H9 (cell line): ENCODE data around the gene NDOR1. TPM values are rescaled to one million over a fixed set of nuclear protein-coding genes. Genes with fewer than 3 reads are reported as not detected.

ENCODE experiments used
- DNase-seq: peaks from one replicate; pipeline ENCODE4 v3.0.0-alpha.2; 2017
- H2AFZ ChIP-seq: one replicate; pipeline ENCODE4 v1.6.1; 2013; ENCODE audit warnings: mild to moderate bottlenecking, low read length, control low read depth, moderate library complexity
- H2AK5ac ChIP-seq: 2 replicates; pipeline ENCODE4 v1.6.1; 2013; ENCODE audit warnings: low read length, control low read depth, mixed read lengths; ENCODE audit not compliant: insufficient read length
- H2BK120ac ChIP-seq: one replicate; pipeline ENCODE4 v1.6.1; 2013; ENCODE audit warnings: low read depth, mild to moderate bottlenecking, low read length, control low read depth, inconsistent platforms; ENCODE audit not compliant: poor library complexity, severe bottlenecking
- H2BK12ac ChIP-seq: 2 replicates; pipeline ENCODE4 v1.6.1; 2013; ENCODE audit warnings: low read length, control low read depth, mixed read lengths, low read depth; ENCODE audit not compliant: insufficient read length
- H2BK15ac ChIP-seq: 2 replicates; pipeline ENCODE4 v1.6.1; 2013; ENCODE audit warnings: low read depth, low read length, control low read depth
- H2BK20ac ChIP-seq: one replicate; pipeline ENCODE4 v1.6.1; 2013; ENCODE audit warnings: low read depth, mild to moderate bottlenecking, low read length, control low read depth, inconsistent platforms; ENCODE audit not compliant: poor library complexity, severe bottlenecking
- H2BK5ac ChIP-seq: 2 replicates; pipeline ENCODE4 v1.6.1; 2013; ENCODE audit warnings: low read length, control low read depth, mixed read lengths; ENCODE audit not compliant: insufficient read length
- H3K14ac ChIP-seq: 2 replicates; pipeline ENCODE4 v1.6.1; 2013; ENCODE audit warnings: low read length, control low read depth; ENCODE audit not compliant: insufficient read depth
- H3K18ac ChIP-seq: 2 replicates; pipeline ENCODE4 v1.6.1; 2013; ENCODE audit warnings: low read depth, mild to moderate bottlenecking, mixed read lengths, low read length, control low read depth; ENCODE audit not compliant: insufficient read length
- H3K23ac ChIP-seq: 2 replicates; pipeline ENCODE4 v1.6.1; 2013; ENCODE audit warnings: low read length, control low read depth, mixed read lengths, low read depth; ENCODE audit not compliant: insufficient read length
- H3K23me2 ChIP-seq: 2 replicates; pipeline ENCODE4 v1.6.1; 2013; ENCODE audit warnings: low read depth, mild to moderate bottlenecking, mixed read lengths, low read length, control low read depth; ENCODE audit not compliant: insufficient read length, poor library complexity, severe bottlenecking
- H3K27ac ChIP-seq: 2 replicates; pipeline ENCODE4 v1.5.1; 2013; ENCODE audit warnings: low read length, control low read depth, mixed read lengths, low read depth; ENCODE audit not compliant: insufficient read length
- H3K27me3 ChIP-seq: 2 replicates; pipeline ENCODE4 v1.6.1; 2013; ENCODE audit warnings: low read length, control low read depth, inconsistent platforms; ENCODE audit not compliant: insufficient read depth
- H3K4ac ChIP-seq: 2 replicates; pipeline ENCODE4 v1.6.1; 2013; ENCODE audit warnings: low read depth, mild to moderate bottlenecking, control low read depth, inconsistent platforms, low read length, moderate library complexity
- H3K4me1 ChIP-seq: 2 replicates; pipeline ENCODE4 v1.6.1; 2013; ENCODE audit warnings: low read length, control low read depth, inconsistent platforms; ENCODE audit not compliant: insufficient read depth
- H3K4me2 ChIP-seq: 2 replicates; pipeline ENCODE4 v1.6.1; 2013; ENCODE audit warnings: low read length, control low read depth, mixed read lengths; ENCODE audit not compliant: insufficient read length, insufficient read depth
- H3K56ac ChIP-seq: 2 replicates; pipeline ENCODE4 v1.6.1; 2013; ENCODE audit warnings: low read depth, mild to moderate bottlenecking, mixed read lengths, low read length, control low read depth; ENCODE audit not compliant: insufficient read length
- H3K79me1 ChIP-seq: 2 replicates; pipeline ENCODE4 v1.6.1; 2013; ENCODE audit warnings: low read depth, mild to moderate bottlenecking, moderate library complexity, low read length, control low read depth, inconsistent platforms; ENCODE audit not compliant: insufficient read depth, poor library complexity, severe bottlenecking
- H3K79me2 ChIP-seq: 2 replicates; pipeline ENCODE4 v1.6.1; 2013; ENCODE audit warnings: low read length, control low read depth, inconsistent platforms; ENCODE audit not compliant: insufficient read depth
- H3K9ac ChIP-seq: 2 replicates; pipeline ENCODE4 v1.6.1; 2013; ENCODE audit warnings: low read length, control low read depth, mixed read lengths; ENCODE audit not compliant: insufficient read length; ENCODE audit errors: extremely low read depth
- H3K9me3 ChIP-seq: one replicate; pipeline ENCODE4 v1.6.1; 2013; ENCODE audit warnings: low read depth, low read length, inconsistent platforms; ENCODE audit not compliant: control insufficient read depth
- H3T11ph ChIP-seq: one replicate; pipeline ENCODE4 v1.6.1; 2013; ENCODE audit warnings: mild to moderate bottlenecking, low read length, control low read depth, inconsistent platforms
- H4K20me1 ChIP-seq: one replicate; pipeline ENCODE4 v1.6.1; 2013; ENCODE audit not compliant: control insufficient read depth, insufficient read length, insufficient read depth
- H4K5ac ChIP-seq: 2 replicates; pipeline ENCODE4 v1.6.1; 2013; ENCODE audit warnings: low read depth, mild to moderate bottlenecking, mixed read lengths, low read length, control low read depth; ENCODE audit not compliant: insufficient read length
- H4K8ac ChIP-seq: replicated peaks from 2 replicates; pipeline ENCODE4 v1.6.1; 2013; ENCODE audit warnings: low read length, control low read depth, mixed read lengths, low read depth; ENCODE audit not compliant: insufficient read length
- H4K91ac ChIP-seq: 2 replicates; pipeline ENCODE4 v1.6.1; 2013; ENCODE audit warnings: low read depth, mild to moderate bottlenecking, moderate library complexity, mixed read lengths, low read length, control low read depth; ENCODE audit not compliant: insufficient read length
- H3K27ac Mint-ChIP-seq, 3 experiments: 2 replicates in 2 of 3; 3 replicates in 1 of 3; pipeline ENCODE4 v1.8.0; 2020 to 2021; ENCODE audit warnings: mixed read lengths in 3 of 3, mild to moderate bottlenecking in 1 of 3, moderate library complexity in 1 of 3
- H3K27me3 Mint-ChIP-seq: 2 replicates; pipeline ENCODE4 v1.8.0; 2021; ENCODE audit warnings: low read depth, mild to moderate bottlenecking, moderate library complexity, mixed read lengths
- H3K36me3 Mint-ChIP-seq, 3 experiments: 2 replicates in 2 of 3; 3 replicates in 1 of 3; pipeline ENCODE4 v1.8.0; 2020 to 2021; ENCODE audit warnings: low read depth in 3 of 3, mixed read lengths in 3 of 3; ENCODE audit not compliant: insufficient read depth in 1 of 3
- H3K4me1 Mint-ChIP-seq, 2 experiments: 2 replicates each; pipeline ENCODE4 v1.8.0; 2020; ENCODE audit warnings: mixed read lengths in 2 of 2
- H3K4me3 Mint-ChIP-seq, 2 experiments: 2 replicates in 1 of 2; 3 replicates in 1 of 2; pipeline ENCODE4 v1.8.0; 2020 to 2021; ENCODE audit warnings: mild to moderate bottlenecking in 2 of 2, mixed read lengths in 2 of 2, moderate library complexity in 1 of 2
- H3K9me3 Mint-ChIP-seq, 2 experiments: 2 replicates in 1 of 2; 3 replicates in 1 of 2; pipeline ENCODE4 v1.8.0; 2020; ENCODE audit warnings: mild to moderate bottlenecking in 2 of 2, mixed read lengths in 2 of 2, moderate library complexity in 1 of 2
- WGBS: extraction: QIAGEN DNeasy Blood & Tissue Kit; methylation state at CpG from one replicate; pipeline ENCODE4 v1.1.7; 2013; ENCODE audit warnings: missing lambda C conversion rate, low lambda C conversion rate, mixed read lengths; ENCODE audit not compliant: insufficient read length; ENCODE audit errors: extremely low coverage; 5-methylcytosine and 5-hydroxymethylcytosine counted together
- total RNA-seq: library from RNA; stranded (reverse); gene quantifications from 2 replicates; pipeline ENCODE4 v1.2.1, GENCODE V29; 2021
- TF ChIP-seq, protein P1 (sequence below): fragments of 200-600 bp; sonication (generic); conservative IDR thresholded peaks from 3 replicates; pipeline ENCODE4 v1.8.0; 2021; ENCODE audit warnings: antibody characterized with exemption, mild to moderate bottlenecking

The NDOR1 gene
- total RNA-seq, 1 experiment from 2014 or later, result 44.1 TPM

DNA sequence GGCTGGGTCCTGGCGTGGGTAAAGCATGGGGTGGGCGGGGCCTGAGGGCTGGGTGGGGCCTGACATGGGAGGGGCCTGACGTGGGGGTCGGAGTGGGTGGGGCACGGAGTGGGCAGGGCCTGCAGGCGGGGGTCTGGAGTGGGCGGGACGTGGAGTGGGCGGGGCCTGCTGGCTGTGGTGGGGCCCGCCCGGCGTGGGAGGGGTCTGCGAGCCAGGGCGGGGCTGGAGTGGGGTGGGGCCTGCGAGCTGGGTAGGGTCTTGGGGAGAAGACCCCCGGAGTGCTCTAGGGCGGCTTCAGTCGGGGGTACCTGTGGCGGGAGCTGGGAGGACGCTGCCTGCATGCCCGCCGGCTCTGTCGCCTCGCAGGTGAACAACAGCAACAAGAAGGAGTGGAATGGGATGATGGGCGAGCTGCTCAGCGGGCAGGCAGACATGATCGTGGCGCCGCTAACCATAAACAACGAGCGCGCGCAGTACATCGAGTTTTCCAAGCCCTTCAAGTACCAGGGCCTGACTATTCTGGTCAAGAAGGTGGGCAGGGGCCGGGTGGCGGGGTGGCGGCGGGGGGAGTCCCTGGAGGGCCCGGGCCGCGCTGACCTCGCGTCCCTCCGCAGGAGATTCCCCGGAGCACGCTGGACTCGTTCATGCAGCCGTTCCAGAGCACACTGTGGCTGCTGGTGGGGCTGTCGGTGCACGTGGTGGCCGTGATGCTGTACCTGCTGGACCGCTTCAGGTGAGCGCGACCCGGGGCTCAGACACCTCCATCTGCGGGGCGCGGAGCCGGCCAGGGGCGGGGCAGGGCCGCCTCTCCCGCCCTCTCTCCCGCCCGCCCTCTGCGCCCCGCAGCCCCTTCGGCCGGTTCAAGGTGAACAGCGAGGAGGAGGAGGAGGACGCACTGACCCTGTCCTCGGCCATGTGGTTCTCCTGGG, 43.7 kb upstream of the NDOR1 start:
- H2AK5ac ChIP-seq, result no peak overlapping the region
- no peak overlapping the region for H3K14ac ChIP-seq
- no peaks in the 10 kb centered on the region for H3K79me2 ChIP-seq
- H3K23ac ChIP-seq, result no peak overlapping the region
- H4K8ac ChIP-seq, result no peak overlapping the region
- TF ChIP-seq, protein P1, sequence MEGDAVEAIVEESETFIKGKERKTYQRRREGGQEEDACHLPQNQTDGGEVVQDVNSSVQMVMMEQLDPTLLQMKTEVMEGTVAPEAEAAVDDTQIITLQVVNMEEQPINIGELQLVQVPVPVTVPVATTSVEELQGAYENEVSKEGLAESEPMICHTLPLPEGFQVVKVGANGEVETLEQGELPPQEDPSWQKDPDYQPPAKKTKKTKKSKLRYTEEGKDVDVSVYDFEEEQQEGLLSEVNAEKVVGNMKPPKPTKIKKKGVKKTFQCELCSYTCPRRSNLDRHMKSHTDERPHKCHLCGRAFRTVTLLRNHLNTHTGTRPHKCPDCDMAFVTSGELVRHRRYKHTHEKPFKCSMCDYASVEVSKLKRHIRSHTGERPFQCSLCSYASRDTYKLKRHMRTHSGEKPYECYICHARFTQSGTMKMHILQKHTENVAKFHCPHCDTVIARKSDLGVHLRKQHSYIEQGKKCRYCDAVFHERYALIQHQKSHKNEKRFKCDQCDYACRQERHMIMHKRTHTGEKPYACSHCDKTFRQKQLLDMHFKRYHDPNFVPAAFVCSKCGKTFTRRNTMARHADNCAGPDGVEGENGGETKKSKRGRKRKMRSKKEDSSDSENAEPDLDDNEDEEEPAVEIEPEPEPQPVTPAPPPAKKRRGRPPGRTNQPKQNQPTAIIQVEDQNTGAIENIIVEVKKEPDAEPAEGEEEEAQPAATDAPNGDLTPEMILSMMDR, result no peak
- no peak overlapping the region for H4K91ac ChIP-seq
- H4K20me1 ChIP-seq, result peaks cover 2% of the 10 kb centered on the region
- H2AFZ ChIP-seq, result no peak overlapping the region
- peak overlapping the region; percentile 70 for H3K4me2 ChIP-seq
- H3T11ph ChIP-seq, result no peak overlapping the region
- no peak overlapping the region for H2BK120ac ChIP-seq
- no peak overlapping the region for H2BK5ac ChIP-seq
- H2BK15ac ChIP-seq, result no peak overlapping the region
- no peak overlapping the region for H3K56ac ChIP-seq
- peaks cover 16% of the 10 kb centered on the region for H3K23me2 ChIP-seq
- DNase-seq, result no peak
- H3K27me3 Mint-ChIP-seq, result peaks cover 95% of the 10 kb centered on the region
- H3K27me3 ChIP-seq, result peaks cover 33% of the 10 kb centered on the region; the same call in 1 of the 2 replicates
- H3K27ac ChIP-seq, result no peak overlapping the region
- no peaks in the 10 kb centered on the region for H3K4me1 ChIP-seq
- no peak overlapping the region for H4K5ac ChIP-seq
- no peaks in the 10 kb centered on the region for H3K36me3 Mint-ChIP-seq
- WGBS, result no CpG with 5 or more reads among the region's 71 CpGs
- no peaks in the 10 kb centered on the region; a peak in 1 of 5 replicates for H3K9me3 Mint-ChIP-seq
- H3K18ac ChIP-seq, result no peak overlapping the region
- H3K9me3 ChIP-seq, result no peaks in the 10 kb centered on the region
- no peak overlapping the region for H3K9ac ChIP-seq
- no peak overlapping the region for H2BK12ac ChIP-seq
- no peaks in the 10 kb centered on the region for H3K79me1 ChIP-seq
- H3K4ac ChIP-seq, result no peak overlapping the region
- H3K27ac Mint-ChIP-seq, result no peak overlapping the region
- H3K4me3 Mint-ChIP-seq, result peak overlapping the region; percentile 52 to 82
- H3K4me1 Mint-ChIP-seq, result peaks cover 0 to 11% of the 10 kb centered on the region in 2 experiments; a peak in 2 of 4 replicates
- H2BK20ac ChIP-seq, result no peak overlapping the region
